DND-41 (cell line): ENCODE measurements around the gene NOC2L.

Experiments
- ATAC-seq: fragments of 200-7000 bp; cut with Tn5 transposase; 3 replicates; pipeline ENCODE4 v1.9.1; 2021; ENCODE audit warnings: low read depth; ENCODE audit not compliant: insufficient read depth
- DNase-seq: peaks from one replicate; pipeline ENCODE4 v3.0.0-alpha.2; 2020
- H2AFZ ChIP-seq: 2 replicates; pipeline ENCODE4 v1.6.0; 2012; ENCODE audit warnings: low read depth, low read length
- H3K27ac ChIP-seq: 2 replicates; pipeline ENCODE4 v1.5.1; 2012; ENCODE audit warnings: low read length, inconsistent platforms
- H3K27me3 ChIP-seq: fragments of 200-600 bp; sonication (generic); 2 replicates; pipeline ENCODE4 v1.6.0; 2012; ENCODE audit warnings: low read length, mild to moderate bottlenecking, inconsistent platforms; ENCODE audit not compliant: insufficient read depth, poor library complexity
- H3K36me3 ChIP-seq: 2 replicates; pipeline ENCODE4 v1.5.1; 2012; ENCODE audit warnings: low read length, inconsistent platforms; ENCODE audit not compliant: insufficient read depth
- H3K4me1 ChIP-seq: 2 replicates; pipeline ENCODE4 v1.5.1; 2012; ENCODE audit warnings: mild to moderate bottlenecking, low read length; ENCODE audit not compliant: insufficient read depth
- H3K4me2 ChIP-seq: 2 replicates; pipeline ENCODE4 v1.6.0; 2012; ENCODE audit warnings: mild to moderate bottlenecking, moderate library complexity, low read length, inconsistent platforms; ENCODE audit not compliant: insufficient read depth
- H3K4me3 ChIP-seq, 2 experiments: fragments of 200-600 bp in 1 of 2; shearing (Covaris generic) in 1 of 2; 2 replicates each; pipeline ENCODE4 v1.5.1; 2012 to 2016; ENCODE audit warnings: inconsistent platforms in 2 of 2, low read length in 2 of 2, mild to moderate bottlenecking in 2 of 2, low read depth in 1 of 2, moderate library complexity in 1 of 2
- H3K79me2 ChIP-seq: 2 replicates; pipeline ENCODE4 v1.6.0; 2012; ENCODE audit warnings: low read length, inconsistent platforms; ENCODE audit not compliant: insufficient read depth
- H3K9ac ChIP-seq: 2 replicates; pipeline ENCODE4 v1.6.0; 2012; ENCODE audit warnings: low read depth, mild to moderate bottlenecking, inconsistent platforms, low read length, moderate library complexity
- H3K9me3 ChIP-seq: 2 replicates; pipeline ENCODE4 v1.5.1; 2012; ENCODE audit warnings: low read length, moderate library complexity, mild to moderate bottlenecking, inconsistent platforms; ENCODE audit not compliant: insufficient read depth, severe bottlenecking
- H4K20me1 ChIP-seq: 2 replicates; pipeline ENCODE4 v1.6.0; 2012; ENCODE audit warnings: low read length; ENCODE audit not compliant: insufficient read depth
- EZH2 ChIP-seq: IDR thresholded peaks from 3 replicates; pipeline ENCODE4 v1.6.1; 2012; ENCODE audit warnings: borderline replicate concordance, low read depth, mild to moderate bottlenecking, moderate library complexity, low read length, inconsistent platforms; ENCODE audit not compliant: severe bottlenecking
- TF ChIP-seq, protein P1 (sequence below): IDR thresholded peaks from 2 replicates; pipeline ENCODE4 v1.5.1; 2012; ENCODE audit warnings: borderline replicate concordance, low read length, moderate library complexity, mild to moderate bottlenecking; ENCODE audit not compliant: poor library complexity, severe bottlenecking; ENCODE audit errors: extremely low read depth

The NOC2L gene

DNA sequence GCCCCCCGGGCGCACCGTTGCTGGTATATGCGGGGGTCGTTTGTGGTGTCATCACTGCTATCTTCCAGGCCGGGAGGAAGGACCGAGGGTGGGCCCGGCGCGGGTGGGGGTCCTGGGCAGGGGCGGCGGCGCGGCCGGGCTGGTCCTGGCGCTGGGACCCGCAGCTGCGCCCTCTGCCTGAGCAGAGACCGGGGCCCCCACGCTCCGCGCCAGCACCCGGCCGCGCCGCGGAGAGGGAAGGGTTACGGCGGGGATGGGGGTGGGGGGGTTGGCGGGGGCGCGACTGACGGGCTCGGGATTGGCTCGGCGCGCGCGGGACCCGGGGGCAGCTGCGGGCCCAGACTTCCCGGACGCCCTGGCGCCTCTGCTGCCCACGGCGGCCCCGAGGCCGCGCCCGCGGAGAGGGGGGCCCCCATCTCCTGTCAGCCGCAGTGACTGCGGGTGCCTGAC is 49.2 kb downstream of the NOC2L start:
- Histone ChIP-seq H3K9ac (no peak overlapping the region), H3K27me3 (peaks cover 3% of the 10 kb centered on the region), H3K9me3 (no peaks in the 10 kb centered on the region), H3K4me3 (no peak overlapping the region), H3K4me2 (no peak overlapping the region), H4K20me1 (peaks cover 47% of the 10 kb centered on the region), H3K27ac (no peak overlapping the region), H2AFZ (no peak overlapping the region), H3K79me2 (no peaks in the 10 kb centered on the region), H3K4me1 (peaks cover 12% of the 10 kb centered on the region), H3K36me3 (peaks cover 3% of the 10 kb centered on the region; the same call in 1 of the 2 replicates)
- TF ChIP-seq, protein P1, sequence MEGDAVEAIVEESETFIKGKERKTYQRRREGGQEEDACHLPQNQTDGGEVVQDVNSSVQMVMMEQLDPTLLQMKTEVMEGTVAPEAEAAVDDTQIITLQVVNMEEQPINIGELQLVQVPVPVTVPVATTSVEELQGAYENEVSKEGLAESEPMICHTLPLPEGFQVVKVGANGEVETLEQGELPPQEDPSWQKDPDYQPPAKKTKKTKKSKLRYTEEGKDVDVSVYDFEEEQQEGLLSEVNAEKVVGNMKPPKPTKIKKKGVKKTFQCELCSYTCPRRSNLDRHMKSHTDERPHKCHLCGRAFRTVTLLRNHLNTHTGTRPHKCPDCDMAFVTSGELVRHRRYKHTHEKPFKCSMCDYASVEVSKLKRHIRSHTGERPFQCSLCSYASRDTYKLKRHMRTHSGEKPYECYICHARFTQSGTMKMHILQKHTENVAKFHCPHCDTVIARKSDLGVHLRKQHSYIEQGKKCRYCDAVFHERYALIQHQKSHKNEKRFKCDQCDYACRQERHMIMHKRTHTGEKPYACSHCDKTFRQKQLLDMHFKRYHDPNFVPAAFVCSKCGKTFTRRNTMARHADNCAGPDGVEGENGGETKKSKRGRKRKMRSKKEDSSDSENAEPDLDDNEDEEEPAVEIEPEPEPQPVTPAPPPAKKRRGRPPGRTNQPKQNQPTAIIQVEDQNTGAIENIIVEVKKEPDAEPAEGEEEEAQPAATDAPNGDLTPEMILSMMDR, result no peak
- TF ChIP-seq EZH2, result no peak
- DNase-seq, result no peak
- no peak for ATAC-seq

DNA sequence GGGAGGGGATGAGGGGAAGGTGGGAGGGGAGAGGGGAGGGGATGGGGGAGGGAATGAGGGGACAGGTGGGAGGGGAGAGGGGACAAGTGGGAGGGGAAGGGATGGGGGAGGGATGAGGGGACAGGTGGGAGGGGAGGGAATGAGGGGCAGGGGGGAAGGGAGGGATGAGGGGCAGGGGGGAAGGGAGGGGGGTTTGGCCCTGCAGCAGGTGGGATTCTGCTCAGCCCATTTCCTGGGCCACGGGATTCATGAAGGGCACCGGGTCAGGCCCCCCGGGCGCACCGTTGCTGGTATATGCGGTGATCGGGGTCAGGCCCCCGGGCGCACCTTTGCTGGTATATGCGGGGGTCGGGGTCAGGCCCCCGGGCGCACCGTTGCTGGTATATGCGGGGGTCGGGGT is 50.4 kb downstream of the NOC2L start:
- no peaks in the 10 kb centered on the region for H3K9me3 ChIP-seq
- H3K4me3 ChIP-seq, result no peak overlapping the region
- H3K27ac ChIP-seq, result no peak overlapping the region
- DNase-seq, result no peak
- H4K20me1 ChIP-seq, result peaks cover 41% of the 10 kb centered on the region
- ATAC-seq, result no peak
- H2AFZ ChIP-seq, result no peak overlapping the region
- H3K9ac ChIP-seq, result no peak overlapping the region
- H3K79me2 ChIP-seq, result no peaks in the 10 kb centered on the region
- peaks cover 3% of the 10 kb centered on the region for H3K27me3 ChIP-seq
- TF ChIP-seq, protein P1, result no peak
- TF ChIP-seq EZH2, result no peak
- no peak overlapping the region for H3K4me2 ChIP-seq
- peaks cover 3% of the 10 kb centered on the region; the same call in 1 of the 2 replicates for H3K36me3 ChIP-seq
- peaks cover 17% of the 10 kb centered on the region for H3K4me1 ChIP-seq

DNA sequence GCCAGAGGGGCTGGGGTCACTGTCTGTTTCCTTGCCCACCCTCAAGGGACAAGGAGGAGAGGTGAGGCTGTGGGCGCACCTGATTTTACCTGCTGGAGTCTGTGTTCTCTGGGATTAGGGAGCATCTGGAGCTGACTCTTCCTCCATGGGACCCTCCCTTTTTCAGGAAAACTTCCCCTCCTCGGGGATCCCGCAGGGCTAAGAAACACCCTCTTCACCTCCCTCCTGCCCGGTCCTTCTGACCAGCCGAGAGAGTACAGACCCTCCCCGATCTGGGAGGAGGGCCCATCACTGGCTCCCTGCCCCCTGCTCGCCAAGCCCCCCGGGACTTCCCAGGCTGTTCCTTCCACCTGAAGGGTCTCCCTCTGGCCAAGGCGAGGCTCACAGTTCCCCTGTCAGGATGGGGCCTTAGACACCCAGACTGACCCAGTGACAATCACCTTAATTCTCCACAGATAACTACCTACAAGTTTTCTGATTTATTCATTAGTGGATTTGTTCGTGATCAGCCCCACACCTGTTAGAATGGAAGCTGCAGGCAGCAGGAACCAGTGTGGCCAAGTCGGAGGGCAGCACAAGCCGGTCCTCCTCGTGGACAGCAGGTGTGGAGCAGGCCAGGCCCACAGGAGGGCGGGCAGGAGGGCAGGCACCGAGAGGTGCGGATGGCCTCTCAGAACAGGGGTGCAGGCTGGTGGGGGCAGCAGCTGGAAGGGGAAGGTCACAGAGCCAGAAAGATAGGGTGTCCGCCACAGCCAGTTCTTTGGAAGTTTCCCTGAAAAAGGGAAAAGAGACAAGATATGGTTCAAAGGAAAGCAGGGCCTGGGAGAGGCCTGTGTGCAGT is 51.2 kb downstream of the NOC2L start:
- no peak for ATAC-seq
- Histone ChIP-seq H3K9me3 (no peaks in the 10 kb centered on the region), H3K4me1 (peaks cover 20% of the 10 kb centered on the region), H3K36me3 (peaks cover 3% of the 10 kb centered on the region; the same call in 1 of the 2 replicates), H3K27me3 (peaks cover 3% of the 10 kb centered on the region), H3K27ac (no peak overlapping the region), H2AFZ (no peak overlapping the region), H3K79me2 (no peaks in the 10 kb centered on the region), H3K4me3 (no peak overlapping the region), H4K20me1 (peaks cover 41% of the 10 kb centered on the region), H3K9ac (no peak overlapping the region), H3K4me2 (no peak overlapping the region)
- TF ChIP-seq, protein P1, result no peak
- no peak for TF ChIP-seq EZH2
- no peak for DNase-seq
